Osteoblast (primary cell): ENCODE data around the gene LIPN. TPM values are rescaled to one million over a fixed set of nuclear protein-coding genes. Genes with fewer than 3 reads are reported as not detected.

Source experiments
- DNase-seq: peaks from one replicate; pipeline ENCODE4 v3.0.0; 2011; ENCODE audit warnings: low spot score, mixed read lengths; ENCODE audit not compliant: insufficient read length; ENCODE audit errors: missing footprints
- H2AFZ ChIP-seq: 2 replicates; pipeline ENCODE4 v1.6.0; 2011; ENCODE audit warnings: mild to moderate bottlenecking, low read length
- H3K27ac ChIP-seq: 2 replicates; pipeline ENCODE4 v1.5.1; 2011; ENCODE audit warnings: mild to moderate bottlenecking, low read depth, low read length, moderate library complexity
- H3K27me3 ChIP-seq: 2 replicates; pipeline ENCODE4 v1.6.0; 2012; ENCODE audit warnings: mild to moderate bottlenecking, control low read depth, inconsistent platforms, low read length, moderate library complexity; ENCODE audit not compliant: insufficient read depth
- H3K36me3 ChIP-seq: 2 replicates; pipeline ENCODE4 v1.5.1; 2011; ENCODE audit warnings: mild to moderate bottlenecking, low read length, control low read depth, moderate library complexity; ENCODE audit not compliant: insufficient read depth
- H3K4me1 ChIP-seq: 2 replicates; pipeline ENCODE4 v1.5.1; 2011; ENCODE audit warnings: mild to moderate bottlenecking, low read length, control low read depth, moderate library complexity; ENCODE audit not compliant: insufficient read depth
- H3K4me2 ChIP-seq: 2 replicates; pipeline ENCODE4 v1.6.0; 2011; ENCODE audit warnings: mild to moderate bottlenecking, low read length; ENCODE audit not compliant: insufficient read depth
- H3K4me3 ChIP-seq: fragments of 200-600 bp; sonication (generic); 3 replicates; pipeline ENCODE4 v1.5.1; 2012; ENCODE audit warnings: mild to moderate bottlenecking, low read length, inconsistent platforms; ENCODE audit not compliant: insufficient read depth
- H3K79me2 ChIP-seq: 2 replicates; pipeline ENCODE4 v1.6.0; 2012; ENCODE audit warnings: mild to moderate bottlenecking, low read length, control low read depth, inconsistent platforms; ENCODE audit not compliant: insufficient read depth
- H3K9me3 ChIP-seq: 2 replicates; pipeline ENCODE4 v1.5.1; 2011; ENCODE audit warnings: low read depth, low read length, control low read depth
- H4K20me1 ChIP-seq: 2 replicates; pipeline ENCODE4 v1.6.0; 2012; ENCODE audit warnings: mild to moderate bottlenecking, low read length, control low read depth; ENCODE audit not compliant: insufficient read depth
- CTCF ChIP-seq: IDR thresholded peaks from 2 replicates; pipeline ENCODE4 v1.5.1; 2011; ENCODE audit warnings: mild to moderate bottlenecking, low read depth, low read length, moderate library complexity; ENCODE audit errors: extremely low read depth
- total RNA-seq: library from RNA; depleted of rRNA; stranded (reverse); fragments of >200 nt; gene quantifications from 2 replicates; pipeline ENCODE4 v1.2.3, GENCODE V29; 2012

LIPN gene
- total RNA-seq, 1 donor, result not detected

GRCh38 chr10:88728107-88728763 is 31.6 kb upstream of the LIPN start:
- Histone ChIP-seq H3K4me1 (no peaks in the 10 kb centered on the region), H3K36me3 (no peaks in the 10 kb centered on the region), H2AFZ (no peak overlapping the region), H3K9me3 (no peaks in the 10 kb centered on the region), H3K27me3 (peaks cover 9% of the 10 kb centered on the region), H3K4me2 (no peak overlapping the region), H3K79me2 (no peaks in the 10 kb centered on the region), H3K27ac (no peak overlapping the region), H3K4me3 (no peak overlapping the region), H4K20me1 (no peaks in the 10 kb centered on the region)
- TF ChIP-seq CTCF, result peak; percentile 62
- DNase-seq, result no peak

GRCh38 chr10:88730864-88731263 is 29.0 kb upstream of the LIPN start:
- Histone ChIP-seq H3K79me2 (no peaks in the 10 kb centered on the region), H3K9me3 (no peaks in the 10 kb centered on the region), H3K27me3 (peaks cover 9% of the 10 kb centered on the region), H3K36me3 (no peaks in the 10 kb centered on the region), H3K4me3 (no peak overlapping the region), H3K27ac (no peak overlapping the region), H2AFZ (no peak overlapping the region), H4K20me1 (no peaks in the 10 kb centered on the region), H3K4me2 (no peak overlapping the region), H3K4me1 (peaks cover 5% of the 10 kb centered on the region)
- no peak for TF ChIP-seq CTCF
- DNase-seq, result no peak

GRCh38 chr10:88731296-88731695 is 28.5 kb upstream of the LIPN start:
- no peak for TF ChIP-seq CTCF
- Histone ChIP-seq H3K27me3 (peaks cover 9% of the 10 kb centered on the region), H3K79me2 (no peaks in the 10 kb centered on the region), H4K20me1 (no peaks in the 10 kb centered on the region), H3K36me3 (no peaks in the 10 kb centered on the region), H3K4me2 (no peak overlapping the region), H3K27ac (no peak overlapping the region), H3K4me1 (peaks cover 7% of the 10 kb centered on the region), H2AFZ (no peak overlapping the region), H3K4me3 (no peak overlapping the region), H3K9me3 (no peaks in the 10 kb centered on the region)
- DNase-seq, result no peak

GRCh38 chr10:88733215-88733614 is 26.6 kb upstream of the LIPN start:
- H3K79me2 ChIP-seq, result no peaks in the 10 kb centered on the region
- H3K4me1 ChIP-seq, result peaks cover 7% of the 10 kb centered on the region
- no peak overlapping the region for H2AFZ ChIP-seq
- H3K9me3 ChIP-seq, result no peaks in the 10 kb centered on the region
- H4K20me1 ChIP-seq, result no peaks in the 10 kb centered on the region
- no peak overlapping the region for H3K4me2 ChIP-seq
- no peak for TF ChIP-seq CTCF
- no peak for DNase-seq
- no peak overlapping the region for H3K4me3 ChIP-seq
- H3K36me3 ChIP-seq, result no peaks in the 10 kb centered on the region
- H3K27me3 ChIP-seq, result no peaks in the 10 kb centered on the region
- H3K27ac ChIP-seq, result no peak overlapping the region
